Activated T-cell treated with anti-CD3 and anti-CD28 coated beads for 4 hours (primary cell): ENCODE data around the gene SLC26A8.
A peak's percentile ranks its signal among the peaks of the same experiment; 100 is the strongest.
"Not testable (repeated sequence)": the region's sequence is repeated elsewhere in the genome, so short reads cannot be mapped to it uniquely, and the experiment has no call there.

Experiments used
- DNase-seq: peaks from one replicate; pipeline ENCODE4 v3.0.0-alpha.2; 2020

The SLC26A8 gene

GRCh38 chr6:36049582-36049981 lies 25.1 kb upstream of the SLC26A8 start:
- no peak for DNase-seq

GRCh38 chr6:36042618-36043260 lies 18.3 kb upstream of the SLC26A8 start:
- DNase-seq: no peak

GRCh38 chr6:36040958-36041357 lies 16.5 kb upstream of the SLC26A8 start:
- no peak for DNase-seq

- no peak for DNase-seq
These were observed 14.7 kb upstream of the SLC26A8 start for GRCh38 chr6:36039112-36039511.

- no peak for DNase-seq
These were observed 13.9 kb upstream of the SLC26A8 start for GRCh38 chr6:36038120-36038876.

GRCh38 chr6:36035225-36035624 lies 10.8 kb upstream of the SLC26A8 start:
- no peak for DNase-seq

- DNase-seq: no peak
These were observed 10.0 kb upstream of the SLC26A8 start for GRCh38 chr6:36034441-36034840.

- DNase-seq: peak; percentile 14
These were observed 9.5 kb upstream of the SLC26A8 start for GRCh38 chr6:36033935-36034334.

- DNase-seq: not testable (repeated sequence)
These were observed 8.7 kb upstream of the SLC26A8 start for GRCh38 chr6:36033144-36033543.

- DNase-seq: no peak
These were observed 7.8 kb upstream of the SLC26A8 start for GRCh38 chr6:36032261-36032660.

- no peak for DNase-seq
These were observed 5.0 kb upstream of the SLC26A8 start for GRCh38 chr6:36029464-36029863.

GRCh38 chr6:36028877-36029324 lies 4.5 kb upstream of the SLC26A8 start:
- peak; percentile 67 for DNase-seq

- DNase-seq: peak; percentile 9
These were observed 3.8 kb upstream of the SLC26A8 start for GRCh38 chr6:36028088-36028876.

- peak; percentile 98 for DNase-seq
These were observed 3.2 kb upstream of the SLC26A8 start, which contains the start of gene MAPK14 for GRCh38 chr6:36027501-36028087. TSS of gene MAPK14 (plus strand) at chr6:36027808. CDS start at chr6:36028158, 350 bp downstream.

- DNase-seq: no peak
These were observed 1.5 kb upstream of the SLC26A8 start for GRCh38 chr6:36025932-36026327.

- DNase-seq: no peak
These were observed 955 bp upstream of the SLC26A8 start for GRCh38 chr6:36025260-36025931.

- no peak for DNase-seq
These were observed 4.3 kb downstream of the SLC26A8 start for GRCh38 chr6:36020154-36020553.

GRCh38 chr6:36019167-36019566 lies 5.3 kb downstream of the SLC26A8 start:
- no peak for DNase-seq

- no peak for DNase-seq
These were observed 6.1 kb downstream of the SLC26A8 start for GRCh38 chr6:36018339-36018738.

GRCh38 chr6:36015666-36016065 lies 8.8 kb downstream of the SLC26A8 start:
- DNase-seq: no peak

GRCh38 chr6:36000451-36000850 lies 24.0 kb downstream of the SLC26A8 start:
- DNase-seq: no peak

- no peak for DNase-seq
These were observed 31.3 kb downstream of the SLC26A8 start for GRCh38 chr6:35993150-35993549.

GRCh38 chr6:35988047-35988446 lies 36.4 kb downstream of the SLC26A8 start:
- not testable (repeated sequence) for DNase-seq
